GM21825 (cell line): Measurements from ENCODE around the gene IKZF3.

Source experiments
- ATAC-seq: cut with Tn5 transposase; IDR thresholded peaks from one replicate; pipeline ENCODE4 v1.9.1; 2021; ENCODE audit warnings: mild to moderate bottlenecking, moderate library complexity; ENCODE audit not compliant: unreplicated experiment

IKZF3 gene

DNA sequence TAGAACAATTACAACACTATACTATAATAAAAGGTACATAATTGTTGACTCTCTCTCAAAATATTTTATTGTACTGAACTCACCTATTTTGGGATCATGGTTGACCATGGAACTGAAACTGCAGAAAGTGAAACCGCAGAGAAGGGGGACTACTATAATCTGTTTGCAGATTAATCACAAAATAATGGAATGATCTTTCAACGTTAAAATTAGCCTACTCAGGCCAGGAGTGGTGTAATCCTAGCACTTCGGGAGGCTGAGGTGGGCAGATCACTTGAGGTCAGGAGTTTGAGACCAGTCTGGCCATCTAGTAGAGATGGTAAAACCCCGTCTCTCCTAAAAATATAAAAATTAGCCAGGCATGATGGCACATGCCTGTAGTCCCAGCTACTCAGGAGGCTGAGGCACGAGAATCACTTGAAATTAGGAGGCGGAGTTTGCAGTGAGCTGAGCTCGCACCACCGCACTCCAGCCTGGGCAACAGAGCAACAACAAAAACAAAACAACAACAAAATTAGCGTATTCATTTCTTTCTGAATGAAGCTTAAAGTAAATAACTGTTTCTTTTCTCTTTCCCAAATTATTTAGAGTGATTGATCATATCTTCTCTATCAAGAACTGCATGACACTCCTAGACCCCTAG lies 45.6 kb downstream of the IKZF3 start:
- ATAC-seq: no peak

DNA sequence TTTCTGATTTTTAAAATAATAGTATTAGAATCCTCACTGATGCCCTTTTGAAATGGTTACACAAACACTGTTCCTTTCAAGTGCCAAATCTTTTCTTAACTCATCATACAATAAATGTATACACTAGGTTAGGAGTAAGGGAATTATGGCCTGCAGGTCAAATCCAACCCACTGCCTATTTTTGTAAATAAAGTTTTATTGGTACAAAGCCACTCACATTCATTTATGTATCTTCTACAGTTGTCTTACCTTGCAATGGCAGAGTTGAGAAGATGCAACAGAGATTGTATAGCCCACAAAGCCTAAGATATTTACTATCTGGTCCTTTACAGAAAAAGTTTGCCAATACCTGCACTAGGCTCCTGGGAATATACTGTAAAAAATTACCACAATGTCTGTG lies 47.8 kb downstream of the IKZF3 start:
- ATAC-seq: no peak

DNA sequence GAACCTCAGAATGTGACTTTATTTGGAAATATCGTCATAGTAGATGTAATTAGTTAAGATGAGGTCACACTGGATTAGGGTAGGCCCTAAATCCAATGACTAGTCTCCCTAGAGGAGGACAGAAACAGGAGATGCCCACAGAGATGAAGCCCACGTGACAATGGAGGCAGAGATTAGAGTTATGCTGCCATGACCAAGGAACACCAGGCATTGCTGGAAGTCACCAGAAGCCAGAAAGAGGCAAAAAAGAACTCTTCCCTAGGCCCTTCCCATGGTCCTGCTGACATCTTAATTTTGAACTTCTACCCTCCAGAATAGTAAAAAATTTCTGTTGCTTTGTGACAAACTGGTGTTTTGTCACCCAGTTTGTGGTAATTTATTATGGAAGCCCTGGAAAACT lies 49.6 kb downstream of the IKZF3 start:
- ATAC-seq: no peak

DNA sequence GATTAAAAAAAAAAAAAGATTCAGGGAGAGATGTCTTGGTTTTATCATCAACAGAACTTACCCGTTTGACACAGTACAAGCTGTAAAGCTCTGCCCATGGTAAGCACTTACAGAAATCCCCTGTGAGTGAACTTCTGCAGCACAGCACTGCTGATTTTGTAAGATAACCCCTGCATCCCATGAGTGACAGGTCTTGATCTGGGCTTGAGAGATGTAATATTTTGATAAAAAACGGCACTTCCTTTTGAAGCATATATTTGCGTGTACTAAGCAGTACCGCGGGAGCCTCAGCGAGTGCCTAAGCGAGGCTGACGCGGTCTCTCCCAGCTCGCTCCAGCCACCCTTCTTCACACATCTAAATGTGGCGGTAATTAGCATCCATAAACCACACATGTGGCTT lies 50.5 kb downstream of the IKZF3 start:
- no peak for ATAC-seq

DNA sequence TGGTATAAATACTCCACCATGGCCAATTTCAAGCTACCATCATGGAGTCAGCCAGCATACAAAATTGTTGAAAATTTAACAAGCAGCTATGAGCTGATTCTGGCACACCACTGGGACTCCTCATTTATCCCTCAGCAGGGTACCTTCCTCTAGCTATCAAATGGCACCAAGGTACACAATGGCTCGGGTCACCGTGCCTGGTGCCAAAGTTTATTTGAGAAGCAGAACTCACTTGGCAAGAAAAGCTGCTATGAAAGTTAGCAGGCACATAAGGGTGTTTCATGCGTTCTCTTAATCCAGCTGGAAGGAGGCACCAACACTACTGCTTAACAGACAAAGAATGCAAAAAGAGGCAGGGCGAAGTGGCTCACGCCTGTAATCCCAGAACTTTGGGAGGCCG lies 51.6 kb downstream of the IKZF3 start:
- no peak for ATAC-seq

DNA sequence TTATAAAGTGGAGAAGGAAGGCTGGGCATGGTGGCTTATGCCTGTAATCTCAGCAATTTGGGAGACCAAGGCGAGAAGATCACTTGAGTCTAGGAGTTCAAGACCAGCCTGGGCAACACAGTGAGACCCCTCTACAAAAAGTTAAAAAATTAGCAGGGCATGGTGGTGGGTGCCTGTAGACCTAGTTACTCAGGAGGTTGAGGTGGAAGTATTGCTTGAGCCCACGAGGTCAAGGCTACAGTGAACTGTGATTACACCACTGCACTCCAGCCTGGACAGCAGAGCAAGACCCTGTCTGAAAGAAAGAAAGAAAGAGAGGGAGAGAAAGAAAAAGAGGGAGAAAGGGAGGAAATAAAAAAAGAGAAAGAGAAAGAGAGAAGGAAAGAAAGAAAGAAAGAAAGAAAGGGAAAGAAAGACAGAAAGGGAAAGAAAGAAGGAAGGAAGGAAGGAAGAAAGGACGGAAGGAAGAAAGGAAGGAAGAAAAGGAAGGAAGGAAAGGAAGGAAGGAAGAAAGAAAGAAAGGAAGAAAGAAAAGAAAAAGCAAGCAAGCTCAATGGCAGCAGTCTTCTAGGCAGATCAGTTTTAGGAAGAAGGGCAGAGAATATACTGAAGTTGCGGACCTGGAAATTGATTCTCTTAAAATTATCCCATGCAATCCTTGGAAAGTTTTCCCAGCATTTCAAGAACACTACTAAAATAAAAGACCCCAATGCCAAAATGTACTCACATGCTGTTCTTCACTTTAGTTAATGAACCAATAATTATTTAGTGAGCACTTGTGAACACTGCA lies 53.0 kb downstream of the IKZF3 start:
- ATAC-seq: no peak

DNA sequence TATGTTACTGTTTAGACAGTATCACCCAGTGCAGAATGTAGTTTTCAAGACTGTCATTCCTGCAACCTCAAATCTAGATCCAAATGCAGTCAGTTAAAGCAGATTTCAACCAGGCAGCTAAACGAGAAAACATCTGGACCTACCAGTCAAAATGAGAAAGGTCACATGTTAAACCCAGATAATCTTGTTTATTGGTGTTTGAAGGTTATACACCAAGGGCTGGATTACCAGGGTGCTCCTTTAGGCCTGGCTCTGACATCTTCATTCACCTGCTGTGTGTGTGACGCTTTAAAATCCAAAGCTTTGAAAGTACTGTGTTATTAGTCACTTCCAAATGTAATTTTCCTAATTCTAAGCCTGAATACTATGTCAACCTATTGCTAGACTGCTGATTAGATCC lies 54.9 kb downstream of the IKZF3 start:
- no peak for ATAC-seq

DNA sequence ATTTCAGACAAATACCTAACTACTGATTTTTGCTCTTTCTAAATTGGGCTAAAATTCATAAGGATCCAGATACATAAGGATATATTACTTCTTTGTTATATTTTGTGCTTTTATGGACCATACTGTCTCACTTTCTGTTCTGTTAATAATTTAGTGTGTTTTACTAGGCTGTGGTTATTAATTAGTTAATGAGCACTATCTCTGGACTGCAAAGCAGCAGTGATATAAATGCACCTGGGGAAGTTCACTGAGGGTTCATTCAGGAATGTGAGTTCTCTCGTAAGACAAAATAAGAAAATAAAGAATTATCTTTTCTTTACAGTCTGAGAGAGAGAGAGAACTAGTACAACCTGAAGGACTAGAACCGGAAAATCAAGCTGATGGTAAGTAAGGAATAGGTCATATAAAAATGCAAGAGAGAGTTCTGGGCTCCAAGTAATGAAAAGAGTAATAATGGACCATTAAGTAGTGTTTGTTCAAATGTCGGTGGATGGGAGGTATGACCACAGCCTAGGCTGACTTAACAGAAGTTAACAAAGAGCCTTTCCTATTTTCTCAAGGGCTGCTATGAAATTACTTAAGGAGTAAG lies 55.6 kb downstream of the IKZF3 start:
- ATAC-seq: no peak

DNA sequence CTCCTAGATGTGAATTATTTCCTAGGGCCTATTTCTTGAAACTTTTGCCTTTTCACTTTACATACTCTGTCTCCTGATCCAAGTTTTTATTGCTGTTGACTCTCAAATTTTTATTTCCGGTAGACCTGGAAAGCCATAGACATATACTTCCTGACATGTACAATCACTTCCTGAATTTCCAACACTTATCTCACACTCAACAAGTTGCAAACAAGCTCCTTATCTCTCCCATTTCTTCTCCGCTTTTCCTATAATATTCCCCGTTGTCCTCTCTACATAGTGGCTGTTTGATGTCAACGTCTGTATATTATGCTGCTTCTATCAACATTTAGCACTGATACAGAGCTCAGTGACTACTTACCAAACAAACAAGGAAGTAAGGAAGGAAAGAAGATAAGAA lies 59.3 kb downstream of the IKZF3 start:
- ATAC-seq: no peak

DNA sequence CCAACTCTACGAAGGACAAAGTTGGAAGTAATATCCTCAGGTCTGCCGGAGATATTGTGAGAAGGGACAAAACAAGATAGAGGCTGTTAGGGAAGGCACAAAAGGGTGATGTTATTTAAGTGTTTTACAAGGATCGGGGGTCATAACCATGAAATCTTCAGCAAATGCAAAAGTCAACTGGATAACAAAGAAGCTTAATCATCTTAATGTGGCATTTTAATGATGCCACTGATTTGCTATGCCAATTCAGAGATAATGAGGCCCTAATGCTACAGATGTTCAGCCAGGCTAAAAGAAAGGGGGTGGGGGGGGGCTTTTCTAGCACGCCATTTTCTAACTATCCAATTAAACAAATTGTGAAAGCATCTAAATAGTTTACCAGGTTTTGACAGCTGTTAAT lies 63.1 kb downstream of the IKZF3 start:
- ATAC-seq: no peak

DNA sequence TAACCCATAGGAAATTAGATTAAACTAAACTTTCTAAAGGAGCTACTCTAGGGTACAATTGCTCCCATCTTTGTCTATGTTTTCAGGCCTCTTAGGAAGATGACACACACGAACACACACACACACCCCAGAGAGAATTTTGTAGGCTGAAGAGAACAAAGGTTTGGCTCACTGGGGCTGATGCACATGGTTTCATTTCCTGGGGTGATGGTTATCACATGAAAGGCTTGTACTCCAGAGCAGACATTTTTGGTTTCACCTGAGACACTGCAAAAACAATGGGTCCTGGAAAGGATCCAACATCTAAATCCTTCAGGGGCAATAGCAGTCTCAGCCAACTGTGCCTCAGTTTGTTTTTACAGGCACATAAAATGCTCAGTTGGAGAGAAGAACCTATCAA lies 63.6 kb downstream of the IKZF3 start:
- peak; percentile 68 for ATAC-seq

DNA sequence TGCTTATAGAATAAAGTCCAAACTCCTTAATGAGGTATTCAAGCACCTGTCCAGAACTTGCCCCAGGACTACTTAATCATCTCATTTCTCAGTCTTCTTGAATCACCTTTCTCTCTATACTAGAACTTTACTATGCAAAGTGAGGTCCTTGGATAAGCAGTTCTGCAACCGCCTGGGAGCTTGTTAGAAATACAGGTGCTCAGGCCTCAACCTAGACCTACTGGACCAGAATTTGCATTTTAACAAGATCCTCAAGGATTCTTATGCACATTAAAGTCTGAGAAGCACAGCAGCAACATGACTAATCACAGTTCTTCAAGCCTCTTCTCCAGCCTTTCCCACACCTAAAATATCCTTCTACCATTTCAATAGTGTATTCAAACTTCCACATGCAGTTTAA lies 64.7 kb downstream of the IKZF3 start:
- ATAC-seq: no peak

DNA sequence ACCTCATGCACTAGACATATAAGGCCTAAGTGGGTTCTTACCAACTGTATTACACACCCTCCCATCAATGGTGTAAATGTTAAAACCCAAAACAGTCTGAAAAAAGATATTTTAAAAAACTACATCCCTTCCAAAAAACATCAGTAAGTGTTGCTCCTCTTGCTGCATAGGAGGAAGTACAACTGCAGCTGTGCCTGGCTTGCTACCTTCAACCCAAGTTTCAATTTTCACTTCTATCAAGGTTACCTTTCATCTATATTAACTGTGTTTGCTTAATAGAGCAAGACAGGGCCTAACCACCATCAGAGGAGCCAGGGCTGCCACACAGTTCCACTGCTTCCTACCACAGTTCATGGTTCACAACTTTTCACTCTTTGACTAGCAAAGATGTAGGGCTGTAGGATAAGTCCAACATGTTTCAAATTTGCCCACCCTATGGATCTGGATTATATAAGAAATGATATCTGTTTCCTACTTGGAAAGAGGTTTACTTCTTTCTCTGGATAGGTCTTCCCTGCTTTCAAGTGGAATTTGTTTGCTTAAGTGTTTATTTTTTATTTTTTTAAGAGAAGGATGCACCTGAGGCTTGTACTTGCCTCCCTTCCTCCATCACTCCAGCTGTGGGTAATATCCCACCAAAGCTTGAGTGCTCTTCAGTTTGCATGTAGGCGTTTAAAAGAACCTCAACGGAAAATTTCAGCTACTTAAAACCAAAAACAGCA lies 69.7 kb downstream of the IKZF3 start:
- peak; percentile 83 for ATAC-seq

DNA sequence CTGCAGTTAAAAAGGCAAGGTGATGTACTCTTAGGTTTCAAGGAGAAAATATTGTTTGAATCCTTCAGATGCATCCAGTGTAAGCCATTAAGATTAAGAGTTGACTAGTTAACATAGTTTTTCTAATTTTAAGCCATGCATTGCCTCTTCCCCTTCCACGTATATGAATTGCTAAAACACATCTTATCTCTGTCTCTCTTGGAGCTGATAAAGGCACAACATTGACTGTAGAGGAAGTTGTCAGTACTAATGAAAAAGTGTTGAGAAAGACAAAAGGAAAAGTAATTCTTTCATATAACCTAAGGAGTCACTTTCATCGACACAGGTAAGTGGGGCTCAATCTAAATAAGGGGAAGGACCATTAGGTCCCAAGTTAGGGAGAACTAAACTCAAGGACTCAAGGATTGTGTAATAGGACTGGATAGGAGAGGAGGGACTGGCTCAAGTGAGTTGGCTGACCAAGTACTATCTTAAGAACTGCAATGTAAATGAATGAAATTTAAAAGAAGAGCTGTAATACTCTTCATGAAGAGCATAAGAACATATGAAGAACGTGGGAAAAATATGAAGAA lies 70.7 kb downstream of the IKZF3 start:
- ATAC-seq: no peak

DNA sequence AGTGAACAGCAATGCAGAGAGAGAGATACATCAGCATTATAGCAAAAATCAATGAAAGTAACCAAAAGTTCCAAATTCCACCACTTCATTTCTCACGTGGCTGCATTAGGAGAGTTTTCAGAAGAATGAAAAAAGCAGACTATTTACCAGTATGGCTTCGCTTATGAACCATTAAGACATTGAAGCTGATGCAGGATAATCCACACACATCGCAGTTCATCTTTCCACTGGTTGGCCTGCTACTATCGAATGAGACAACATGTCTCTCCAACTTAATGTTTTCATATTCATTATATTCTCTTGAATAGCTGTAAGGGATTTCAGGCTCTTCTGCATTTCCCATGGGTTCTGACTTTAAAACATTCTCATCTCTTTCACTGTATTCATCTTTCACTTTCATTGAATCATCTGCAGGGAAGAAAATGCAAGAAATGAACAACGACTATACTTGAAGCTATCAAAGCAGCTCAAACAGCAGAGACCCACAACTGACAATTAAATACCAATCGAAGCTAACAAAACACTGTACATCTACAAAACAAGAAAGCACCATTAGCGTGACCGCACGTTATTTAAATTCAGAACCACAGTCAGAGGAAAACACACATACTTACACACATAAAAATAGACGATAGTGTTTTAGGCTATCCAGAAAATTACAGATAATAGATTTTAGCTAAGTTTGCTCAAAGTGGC lies 71.4 kb downstream of the IKZF3 start:
- ATAC-seq: no peak

DNA sequence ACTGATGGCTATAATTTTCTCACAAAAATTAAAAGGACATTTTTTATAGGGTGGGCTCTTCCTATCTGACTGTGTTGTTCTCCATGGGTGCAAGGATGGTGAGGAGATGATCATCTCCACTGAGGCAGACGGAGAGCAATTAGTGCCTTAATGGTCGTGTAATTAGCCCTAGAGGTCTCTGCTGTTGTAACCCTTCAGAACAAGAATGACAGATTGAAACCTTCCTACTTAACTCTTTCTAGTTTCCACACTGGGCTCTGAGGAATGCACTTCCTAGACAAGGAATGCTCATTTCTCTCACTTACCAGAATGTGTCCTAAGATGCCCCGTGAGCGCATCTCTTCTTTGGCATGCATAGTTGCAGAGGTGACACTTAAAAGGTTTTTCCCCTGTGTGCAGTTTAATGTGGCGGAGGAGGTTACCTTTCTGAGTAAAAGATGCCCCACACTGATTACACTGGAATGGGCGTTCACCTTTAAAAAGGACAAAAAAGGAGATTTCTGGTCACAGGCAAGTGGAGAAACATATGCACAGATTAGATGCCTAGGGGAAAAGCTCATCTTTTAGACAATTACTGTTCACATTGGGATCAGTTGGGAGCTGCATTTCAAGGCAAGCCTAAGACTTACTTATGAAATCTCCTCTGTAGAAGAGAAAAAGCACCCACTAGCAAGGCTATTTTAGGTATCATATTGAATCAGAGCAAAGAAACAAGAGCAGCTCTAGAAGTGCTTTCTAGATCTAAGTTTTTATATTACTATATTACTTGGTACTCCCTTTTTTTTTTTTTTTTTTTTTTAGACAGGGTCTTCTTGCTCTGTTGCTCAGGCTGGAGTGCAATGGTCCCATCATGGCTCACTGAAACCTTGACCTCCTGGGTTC lies 72.8 kb downstream of the IKZF3 start:
- no peak for ATAC-seq

DNA sequence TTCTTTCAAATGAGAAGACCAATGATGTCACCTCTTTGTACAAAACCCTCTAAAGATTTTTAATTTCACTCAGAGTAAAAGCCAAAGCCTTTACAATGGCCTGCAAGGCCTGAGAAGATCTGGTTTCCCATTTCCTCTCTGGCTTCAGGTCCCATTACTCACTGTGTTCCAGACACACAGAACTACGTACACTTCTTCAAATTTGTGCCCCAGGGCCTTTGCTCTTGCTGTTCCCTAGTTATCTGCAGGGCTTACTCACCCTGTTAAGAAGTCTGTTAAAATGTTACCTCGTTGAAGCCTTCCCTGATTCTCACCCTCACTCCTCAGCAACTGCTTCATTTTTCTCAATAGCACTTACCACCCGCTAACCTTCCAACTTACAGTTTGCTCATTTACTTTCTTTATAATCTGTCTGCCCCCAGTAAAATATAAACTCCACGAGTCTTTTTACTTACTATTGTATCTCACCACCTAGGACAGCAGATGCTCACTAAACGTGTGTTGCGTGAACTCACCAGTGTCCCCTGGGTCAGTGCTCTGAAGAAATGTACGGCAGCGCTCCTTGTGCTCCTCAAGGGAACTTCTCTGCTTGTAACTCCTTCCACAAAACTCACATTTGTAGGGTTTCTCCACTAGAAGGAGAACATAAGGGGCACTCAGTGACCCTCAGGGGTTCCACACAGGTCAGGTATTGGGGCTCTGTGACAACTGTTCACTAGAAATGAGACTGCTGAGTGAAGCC lies 76.2 kb downstream of the IKZF3 start:
- ATAC-seq: no peak

DNA sequence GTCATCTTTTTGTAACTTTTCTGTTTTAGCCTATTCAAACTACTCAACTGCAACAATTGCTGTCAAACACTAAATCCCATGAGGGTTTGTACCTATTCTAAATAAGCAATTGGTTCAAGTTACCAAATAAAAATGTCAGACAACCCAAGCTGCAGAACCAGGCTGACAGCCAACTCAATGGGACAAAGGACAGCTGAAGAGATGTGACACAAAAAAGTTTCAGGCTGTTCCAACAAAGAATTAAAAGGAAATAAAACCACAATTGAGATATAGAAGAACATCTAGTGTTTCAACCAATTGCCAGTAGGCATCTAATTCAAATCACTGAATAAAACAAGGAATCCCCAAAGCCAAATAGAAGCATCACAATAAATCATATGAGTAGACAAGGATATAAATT lies 77.1 kb downstream of the IKZF3 start:
- ATAC-seq: no peak

DNA sequence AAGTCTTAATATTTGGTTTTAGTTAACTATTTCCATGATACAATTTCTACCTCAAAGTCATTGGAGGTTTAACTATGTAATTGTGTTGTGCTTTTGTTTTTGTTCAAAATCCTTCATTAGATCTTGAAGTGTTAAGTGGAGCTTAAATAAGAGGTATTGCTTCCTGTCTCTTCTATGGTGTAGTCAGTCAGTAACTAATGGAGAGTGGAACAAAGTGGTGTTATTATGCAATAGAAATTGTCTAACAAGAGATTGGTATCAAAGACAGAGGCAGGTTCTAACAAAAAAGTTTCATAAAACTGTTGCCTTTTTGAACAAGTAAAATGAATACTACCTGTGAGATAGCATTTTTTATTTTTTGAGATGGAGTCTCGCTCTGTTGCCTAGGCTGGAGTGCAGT lies 81.1 kb downstream of the IKZF3 start:
- no peak for ATAC-seq
